Prostate gland (tissue), 2 donors: ENCODE measurements around the gene GALNS. TPM values are rescaled to one million over a fixed set of nuclear protein-coding genes. Genes with fewer than 3 reads are reported as not detected.

Experiments
- DNase-seq: peaks from one replicate; pipeline ENCODE4 v3.0.0-alpha.2; 2019; ENCODE audit warnings: low spot score
- H3K27ac ChIP-seq, 2 donors: fragments of 200-600 bp; sonication (generic); 2 replicates each; pipeline ENCODE4 v1.5.1; 2017 to 2019
- H3K27me3 ChIP-seq: fragments of 200-600 bp; sonication (generic); replicated peaks from 2 replicates; pipeline ENCODE4 v1.5.1; 2019; ENCODE audit not compliant: insufficient read depth
- H3K36me3 ChIP-seq, 2 donors: fragments of 200-600 bp; sonication (generic); 1 replicate in 1 of 2; 2 replicates in 1 of 2; pipeline versions ENCODE4 v1.5.1 to v1.8.1; 2017 to 2019
- H3K4me1 ChIP-seq: fragments of 200-600 bp; sonication (generic); replicated peaks from 2 replicates; pipeline ENCODE4 v1.5.1; 2019
- H3K4me3 ChIP-seq, 2 donors: fragments of 200-600 bp; sonication (generic); 2 replicates each; pipeline ENCODE4 v1.5.1; 2017 to 2019
- H3K9me3 ChIP-seq: fragments of 200-600 bp; sonication (generic); 2 replicates; pipeline ENCODE4 v1.5.1; 2017
- POLR2A ChIP-seq: fragments of 450-650 bp; IDR thresholded peaks from one replicate; pipeline ENCODE4 v1.6.1; 2016; ENCODE audit warnings: antibody characterized with exemption, mild to moderate bottlenecking
- POLR2AphosphoS5 ChIP-seq: sonication (generic); formaldehyde crosslinking; IDR thresholded peaks from one replicate; pipeline ENCODE4 v1.6.1; 2017; ENCODE audit warnings: antibody characterized with exemption
- WGBS: methylation state at CpG from one replicate; pipeline ENCODE4 v1.1.5; 2018; 5-methylcytosine and 5-hydroxymethylcytosine counted together
- intact Hi-C: fragments of 100-400 bp; cut with DNase I; formaldehyde crosslinking; loops from one replicate; pipeline ENCODE4 v1.14.2; 2022
- total RNA-seq, 2 donors: library from RNA; depleted of rRNA; stranded (reverse); fragments of >200 nt; gene quantifications; one replicate each; pipeline ENCODE4 v1.1.0, GENCODE V29; 2016
- TF ChIP-seq, protein P1 (sequence below), 4 experiments: fragments of 200-600 bp in 2 of 4; fragments of 450-650 bp in 2 of 4; sonication (generic) in 2 of 4; IDR thresholded peaks; 1 replicate in 3 of 4; 2 replicates in 1 of 4; pipeline ENCODE4 v1.5.1; 2016 to 2019; ENCODE audit warnings: antibody characterized with exemption in 4 of 4, mild to moderate bottlenecking in 2 of 4, moderate library complexity in 2 of 4

GALNS gene
- total RNA-seq, 2 donors from 2014 or later, result 20.4 to 75.1 TPM

- H3K36me3 ChIP-seq, result no peaks in the 10 kb centered on the region
- peak overlapping the region; percentile 0 to 21 for H3K4me3 ChIP-seq
- DNase-seq, result peak; percentile 70
- peaks cover 54% of the 10 kb centered on the region for H3K4me1 ChIP-seq
- no peaks in the 10 kb centered on the region for H3K9me3 ChIP-seq
- intact Hi-C loops, result no loop called here
- TF ChIP-seq, protein P1, sequence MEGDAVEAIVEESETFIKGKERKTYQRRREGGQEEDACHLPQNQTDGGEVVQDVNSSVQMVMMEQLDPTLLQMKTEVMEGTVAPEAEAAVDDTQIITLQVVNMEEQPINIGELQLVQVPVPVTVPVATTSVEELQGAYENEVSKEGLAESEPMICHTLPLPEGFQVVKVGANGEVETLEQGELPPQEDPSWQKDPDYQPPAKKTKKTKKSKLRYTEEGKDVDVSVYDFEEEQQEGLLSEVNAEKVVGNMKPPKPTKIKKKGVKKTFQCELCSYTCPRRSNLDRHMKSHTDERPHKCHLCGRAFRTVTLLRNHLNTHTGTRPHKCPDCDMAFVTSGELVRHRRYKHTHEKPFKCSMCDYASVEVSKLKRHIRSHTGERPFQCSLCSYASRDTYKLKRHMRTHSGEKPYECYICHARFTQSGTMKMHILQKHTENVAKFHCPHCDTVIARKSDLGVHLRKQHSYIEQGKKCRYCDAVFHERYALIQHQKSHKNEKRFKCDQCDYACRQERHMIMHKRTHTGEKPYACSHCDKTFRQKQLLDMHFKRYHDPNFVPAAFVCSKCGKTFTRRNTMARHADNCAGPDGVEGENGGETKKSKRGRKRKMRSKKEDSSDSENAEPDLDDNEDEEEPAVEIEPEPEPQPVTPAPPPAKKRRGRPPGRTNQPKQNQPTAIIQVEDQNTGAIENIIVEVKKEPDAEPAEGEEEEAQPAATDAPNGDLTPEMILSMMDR (IDR thresholded peaks at IDR 0.05), result no peak
- TF ChIP-seq POLR2A (peak; percentile 39), POLR2AphosphoS5 (peak; percentile 72)
- H3K27ac ChIP-seq, result peak overlapping the region; percentile 93 to 94
- 12% methylated on average over 37 of the region's 41 CpGs for WGBS
- no peaks in the 10 kb centered on the region for H3K27me3 ChIP-seq
These were observed 86.1 kb downstream of the GALNS start for GRCh38 chr16:88770461-88771293.

DNA sequence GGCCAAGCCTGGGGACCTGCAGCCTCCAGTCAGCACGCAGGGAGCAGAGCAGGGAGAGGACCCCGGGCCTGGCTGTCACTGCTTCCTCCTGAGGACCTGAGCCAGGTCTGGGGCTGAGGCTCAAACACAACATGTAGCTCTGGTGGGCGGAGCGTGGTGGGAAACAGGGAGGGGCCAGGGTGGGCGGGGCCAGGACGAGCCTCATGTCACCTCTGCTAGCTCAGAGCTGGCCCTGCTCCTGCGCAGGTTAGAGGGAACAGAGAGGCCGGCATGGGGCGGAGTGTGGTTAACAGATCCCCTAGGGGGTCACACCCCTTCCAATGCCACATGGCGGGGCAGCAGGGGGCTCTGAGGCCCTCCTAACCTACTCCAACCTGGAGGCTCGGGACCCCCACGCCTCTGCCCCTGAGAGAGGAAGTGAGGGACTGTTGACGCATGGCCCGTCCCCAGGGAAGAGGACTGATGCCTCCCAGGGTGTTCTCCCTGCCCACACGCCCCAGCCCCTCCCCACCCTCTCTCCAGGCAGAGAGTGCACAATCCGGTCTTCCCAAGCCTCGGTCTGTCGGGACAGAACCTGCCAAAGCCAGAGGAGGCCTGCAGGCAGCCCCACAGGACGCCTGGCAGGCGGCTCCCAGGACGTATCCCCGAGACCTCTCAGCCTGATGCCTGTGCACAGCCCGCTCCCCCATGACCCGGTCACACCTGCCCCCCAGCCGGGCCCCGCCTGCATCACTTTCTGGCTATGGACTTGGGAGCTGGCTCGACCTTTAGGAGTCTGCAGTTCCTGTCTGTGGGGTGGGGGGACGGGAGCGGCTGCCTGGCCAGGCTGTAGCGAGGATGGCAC is 86.9 kb downstream of the GALNS start:
- peak; percentile 29 for TF ChIP-seq POLR2AphosphoS5
- TF ChIP-seq, protein P1 (IDR thresholded peaks at IDR 0.05), result no peak
- TF ChIP-seq POLR2A, result peak; percentile 31
- WGBS, result 30% methylated on average over 29 of the region's 30 CpGs
- DNase-seq, result peak; percentile 82
- Histone ChIP-seq H3K27me3 (no peaks in the 10 kb centered on the region), H3K27ac (peak overlapping the region; percentile 93 to 94), H3K36me3 (no peaks in the 10 kb centered on the region), H3K4me1 (peaks cover 54% of the 10 kb centered on the region), H3K4me3 (peak overlapping the region in 1 of 2 donors; percentile 21), H3K9me3 (no peaks in the 10 kb centered on the region)
- intact Hi-C loops, result no loop called here

- TF ChIP-seq POLR2A (no peak), POLR2AphosphoS5 (no peak)
- TF ChIP-seq, protein P1 (IDR thresholded peaks at IDR 0.05), result no peak
- no peaks in the 10 kb centered on the region for H3K36me3 ChIP-seq
- no peaks in the 10 kb centered on the region for H3K9me3 ChIP-seq
- H3K4me1 ChIP-seq, result peaks cover 61% of the 10 kb centered on the region
- 42% methylated on average over 24 of the region's 24 CpGs for WGBS
- intact Hi-C loops, result no loop called here
- no peaks in the 10 kb centered on the region for H3K27me3 ChIP-seq
- DNase-seq, result no peak
- no peak overlapping the region for H3K4me3 ChIP-seq
- peak overlapping the region; percentile 38 to 54 for H3K27ac ChIP-seq
These were observed 88.5 kb downstream of the GALNS start for GRCh38 chr16:88768071-88768783.

- no peak overlapping the region for H3K4me3 ChIP-seq
- no peak for DNase-seq
- peak overlapping the region; percentile 38 to 54 for H3K27ac ChIP-seq
- H3K4me1 ChIP-seq, result peaks cover 60% of the 10 kb centered on the region
- no peaks in the 10 kb centered on the region for H3K27me3 ChIP-seq
- H3K36me3 ChIP-seq, result no peaks in the 10 kb centered on the region
- H3K9me3 ChIP-seq, result no peaks in the 10 kb centered on the region
- 82% methylated on average over 12 of the region's 12 CpGs for WGBS
- intact Hi-C loops, result no loop called here
- TF ChIP-seq, protein P1 (IDR thresholded peaks at IDR 0.05), result no peak
- TF ChIP-seq POLR2A (no peak), POLR2AphosphoS5 (no peak)
These were observed 89.1 kb downstream of the GALNS start for GRCh38 chr16:88767546-88768070.
